ENCODE data around the gene PTPN2. TPM values are rescaled to one million over a fixed set of nuclear protein-coding genes. Genes with fewer than 3 reads are reported as not detected.
A peak's percentile ranks its signal among the peaks of the same experiment; 100 is the strongest.

The PTPN2 gene
- total and polyA plus RNA-seq, 9 of the 15 experiments (the other 6 are each of a cell fraction or from before 2014, with no cell fraction given): 36.6 to 66.4 (median 43.8) TPM

DNA sequence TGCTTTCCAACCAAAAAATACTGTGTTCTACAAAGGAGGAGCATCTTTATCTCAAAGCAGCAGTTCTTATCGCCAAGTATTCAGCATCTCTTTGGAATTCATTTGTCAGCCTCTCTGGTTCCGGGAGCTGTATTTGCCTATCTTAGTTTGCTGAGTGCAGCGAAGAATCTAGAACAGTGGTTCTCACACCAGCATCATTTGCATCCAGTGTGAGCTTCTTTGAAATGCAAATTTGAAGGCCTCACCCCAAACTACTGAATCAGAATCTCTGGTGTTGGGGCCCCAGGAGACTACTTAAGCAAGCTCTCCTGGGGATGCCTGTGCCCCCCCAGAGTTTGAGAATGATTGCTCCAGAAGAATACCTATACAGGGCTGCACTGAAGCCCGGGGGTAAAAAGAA is 1.5 kb upstream of the PTPN2 start (continued):
- no peak for TF ChIP-seq CREB1 (IDR thresholded peaks at IDR 0.05)
- TF ChIP-seq CREB1 (CRISPR knock-in tag; IDR thresholded peaks at IDR 0.05): no peak
- TF ChIP-seq EP300 (IDR thresholded peaks at IDR 0.05; ENCODE audit: low read length): peak; percentile 34; the same call in 1 of the 2 replicates
- TF ChIP-seq, protein P1, sequence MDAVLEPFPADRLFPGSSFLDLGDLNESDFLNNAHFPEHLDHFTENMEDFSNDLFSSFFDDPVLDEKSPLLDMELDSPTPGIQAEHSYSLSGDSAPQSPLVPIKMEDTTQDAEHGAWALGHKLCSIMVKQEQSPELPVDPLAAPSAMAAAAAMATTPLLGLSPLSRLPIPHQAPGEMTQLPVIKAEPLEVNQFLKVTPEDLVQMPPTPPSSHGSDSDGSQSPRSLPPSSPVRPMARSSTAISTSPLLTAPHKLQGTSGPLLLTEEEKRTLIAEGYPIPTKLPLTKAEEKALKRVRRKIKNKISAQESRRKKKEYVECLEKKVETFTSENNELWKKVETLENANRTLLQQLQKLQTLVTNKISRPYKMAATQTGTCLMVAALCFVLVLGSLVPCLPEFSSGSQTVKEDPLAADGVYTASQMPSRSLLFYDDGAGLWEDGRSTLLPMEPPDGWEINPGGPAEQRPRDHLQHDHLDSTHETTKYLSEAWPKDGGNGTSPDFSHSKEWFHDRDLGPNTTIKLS (IDR thresholded peaks at IDR 0.05; ENCODE audit: borderline replicate concordance, low read depth): peak; percentile 53; the same call in 1 of the 2 replicates
- no peak for TF ChIP-seq SRSF7 (optimal IDR thresholded peaks at IDR 0.05; ENCODE audit: low read depth, low read length)
- TF ChIP-seq RAD51 (IDR thresholded peaks at IDR 0.05; ENCODE audit: borderline replicate concordance, low read depth): no peak
- no peak for TF ChIP-seq MXI1 (IDR thresholded peaks at IDR 0.05; ENCODE audit: low read depth, low read length)
- TF ChIP-seq NR4A1 (CRISPR knock-in tag; IDR thresholded peaks at IDR 0.05): no peak
- no peak for TF ChIP-seq NR4A1 (tag; IDR thresholded peaks at IDR 0.05)
- peak; percentile 60 for TF ChIP-seq TCF3 (CRISPR knock-in tag; IDR thresholded peaks at IDR 0.05)
- TF ChIP-seq FOXM1 (IDR thresholded peaks at IDR 0.05; ENCODE audit: low read depth): peak; percentile 50; the same call in 1 of the 2 replicates
- no peak for TF ChIP-seq FOXM1 (CRISPR knock-in tag; IDR thresholded peaks at IDR 0.05; ENCODE audit: low read depth)
- TF ChIP-seq, protein P2, sequence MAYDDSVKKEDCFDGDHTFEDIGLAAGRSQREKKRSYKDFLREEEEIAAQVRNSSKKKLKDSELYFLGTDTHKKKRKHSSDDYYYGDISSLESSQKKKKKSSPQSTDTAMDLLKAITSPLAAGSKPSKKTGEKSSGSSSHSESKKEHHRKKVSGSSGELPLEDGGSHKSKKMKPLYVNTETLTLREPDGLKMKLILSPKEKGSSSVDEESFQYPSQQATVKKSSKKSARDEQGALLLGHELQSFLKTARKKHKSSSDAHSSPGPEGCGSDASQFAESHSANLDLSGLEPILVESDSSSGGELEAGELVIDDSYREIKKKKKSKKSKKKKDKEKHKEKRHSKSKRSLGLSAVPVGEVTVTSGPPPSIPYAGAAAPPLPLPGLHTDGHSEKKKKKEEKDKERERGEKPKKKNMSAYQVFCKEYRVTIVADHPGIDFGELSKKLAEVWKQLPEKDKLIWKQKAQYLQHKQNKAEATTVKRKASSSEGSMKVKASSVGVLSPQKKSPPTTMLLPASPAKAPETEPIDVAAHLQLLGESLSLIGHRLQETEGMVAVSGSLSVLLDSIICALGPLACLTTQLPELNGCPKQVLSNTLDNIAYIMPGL (CRISPR knock-in tag; IDR thresholded peaks at IDR 0.05): no peak
- TF ChIP-seq KDM1A (IDR thresholded peaks at IDR 0.05): peak; percentile 42 to 78; a peak in 3 of 4 replicates
- TF ChIP-seq, protein P3, sequence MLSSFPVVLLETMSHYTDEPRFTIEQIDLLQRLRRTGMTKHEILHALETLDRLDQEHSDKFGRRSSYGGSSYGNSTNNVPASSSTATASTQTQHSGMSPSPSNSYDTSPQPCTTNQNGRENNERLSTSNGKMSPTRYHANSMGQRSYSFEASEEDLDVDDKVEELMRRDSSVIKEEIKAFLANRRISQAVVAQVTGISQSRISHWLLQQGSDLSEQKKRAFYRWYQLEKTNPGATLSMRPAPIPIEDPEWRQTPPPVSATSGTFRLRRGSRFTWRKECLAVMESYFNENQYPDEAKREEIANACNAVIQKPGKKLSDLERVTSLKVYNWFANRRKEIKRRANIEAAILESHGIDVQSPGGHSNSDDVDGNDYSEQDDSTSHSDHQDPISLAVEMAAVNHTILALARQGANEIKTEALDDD (IDR thresholded peaks at IDR 0.05): no peak
- TF ChIP-seq ARID1B (IDR thresholded peaks at IDR 0.05): peak; percentile 72; the same call in 1 of the 2 replicates
- TF ChIP-seq L3MBTL2 (IDR thresholded peaks at IDR 0.05): no peak
- TF ChIP-seq, protein P4, sequence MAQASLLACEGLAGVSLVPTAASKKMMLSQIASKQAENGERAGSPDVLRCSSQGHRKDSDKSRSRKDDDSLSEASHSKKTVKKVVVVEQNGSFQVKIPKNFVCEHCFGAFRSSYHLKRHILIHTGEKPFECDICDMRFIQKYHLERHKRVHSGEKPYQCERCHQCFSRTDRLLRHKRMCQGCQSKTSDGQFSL (CRISPR knock-in tag; IDR thresholded peaks at IDR 0.05): no peak
- TF ChIP-seq, protein P4 (tag; IDR thresholded peaks at IDR 0.05): no peak
- TF ChIP-seq, protein P5, sequence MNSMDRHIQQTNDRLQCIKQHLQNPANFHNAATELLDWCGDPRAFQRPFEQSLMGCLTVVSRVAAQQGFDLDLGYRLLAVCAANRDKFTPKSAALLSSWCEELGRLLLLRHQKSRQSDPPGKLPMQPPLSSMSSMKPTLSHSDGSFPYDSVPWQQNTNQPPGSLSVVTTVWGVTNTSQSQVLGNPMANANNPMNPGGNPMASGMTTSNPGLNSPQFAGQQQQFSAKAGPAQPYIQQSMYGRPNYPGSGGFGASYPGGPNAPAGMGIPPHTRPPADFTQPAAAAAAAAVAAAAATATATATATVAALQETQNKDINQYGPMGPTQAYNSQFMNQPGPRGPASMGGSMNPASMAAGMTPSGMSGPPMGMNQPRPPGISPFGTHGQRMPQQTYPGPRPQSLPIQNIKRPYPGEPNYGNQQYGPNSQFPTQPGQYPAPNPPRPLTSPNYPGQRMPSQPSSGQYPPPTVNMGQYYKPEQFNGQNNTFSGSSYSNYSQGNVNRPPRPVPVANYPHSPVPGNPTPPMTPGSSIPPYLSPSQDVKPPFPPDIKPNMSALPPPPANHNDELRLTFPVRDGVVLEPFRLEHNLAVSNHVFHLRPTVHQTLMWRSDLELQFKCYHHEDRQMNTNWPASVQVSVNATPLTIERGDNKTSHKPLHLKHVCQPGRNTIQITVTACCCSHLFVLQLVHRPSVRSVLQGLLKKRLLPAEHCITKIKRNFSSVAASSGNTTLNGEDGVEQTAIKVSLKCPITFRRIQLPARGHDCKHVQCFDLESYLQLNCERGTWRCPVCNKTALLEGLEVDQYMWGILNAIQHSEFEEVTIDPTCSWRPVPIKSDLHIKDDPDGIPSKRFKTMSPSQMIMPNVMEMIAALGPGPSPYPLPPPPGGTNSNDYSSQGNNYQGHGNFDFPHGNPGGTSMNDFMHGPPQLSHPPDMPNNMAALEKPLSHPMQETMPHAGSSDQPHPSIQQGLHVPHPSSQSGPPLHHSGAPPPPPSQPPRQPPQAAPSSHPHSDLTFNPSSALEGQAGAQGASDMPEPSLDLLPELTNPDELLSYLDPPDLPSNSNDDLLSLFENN (IDR thresholded peaks at IDR 0.05; ENCODE audit: low read depth in 2 of 2, low read length in 2 of 2): 0 out of 4 replicates have a peak, but pooled peaks of 1 of the 2 experiments have one; percentile 8
- no peak for TF ChIP-seq ESRRB (CRISPR knock-in tag; IDR thresholded peaks at IDR 0.05; ENCODE audit: borderline replicate concordance)
- 0 out of 4 replicates have a peak, but pooled peaks of 1 of the 2 experiments have one; percentile 45 for TF ChIP-seq HDAC1 (IDR thresholded peaks at IDR 0.05)

Data from K562 (cell line).